Right forelimb (tissue), 1 donor: ENCODE measurements around the gene OR8U1.
"Not testable (repeated sequence)": the region's sequence is repeated elsewhere in the genome, so short reads cannot be mapped to it uniquely, and the experiment has no call there.

Source experiments
- DNase-seq: peaks from one replicate; pipeline ENCODE4 v3.0.0-alpha.2; 2018

The OR8U1 gene

GRCh38 chr11:56375324-56375723 is at the start of gene OR8U1:
OR8U1 (plus strand) TSS chr11:56375624; CDS start chr11:56375624, 0 bp downstream.
- no peak for DNase-seq

GRCh38 chr11:56331861-56332491 is 43.4 kb upstream of the OR8U1 start:
- no peak for DNase-seq

GRCh38 chr11:56333156-56333555 is 42.3 kb upstream of the OR8U1 start:
- DNase-seq, result no peak

GRCh38 chr11:56340289-56340688 is 35.1 kb upstream of the OR8U1 start:
- no peak for DNase-seq

GRCh38 chr11:56345739-56346138 is 29.7 kb upstream of the OR8U1 start, which contains the start of gene OR8K1:
OR8K1 (plus strand) TSS chr11:56346039; CDS start chr11:56346039, 0 bp downstream.
- DNase-seq, result no peak

GRCh38 chr11:56353991-56354390 is 21.4 kb upstream of the OR8U1 start, which contains the start of gene OR8J1:
OR8J1 (plus strand) TSS chr11:56354291; CDS start chr11:56360247, 5,956 bp downstream.
- DNase-seq, result no peak

GRCh38 chr11:56380120-56380519 is 4.7 kb downstream of the OR8U1 start:
- DNase-seq, result no peak

GRCh38 chr11:56394381-56394780 is 19.0 kb downstream of the OR8U1 start:
- no peak for DNase-seq

GRCh38 chr11:56396047-56396446 is 20.6 kb downstream of the OR8U1 start:
- no peak for DNase-seq

GRCh38 chr11:56401858-56402461 is 26.5 kb downstream of the OR8U1 start:
- not testable (repeated sequence) for DNase-seq

- no peak for DNase-seq
Measured at GRCh38 chr11:56404393-56404792, 29.0 kb downstream of the OR8U1 start.

- DNase-seq, result no peak
Measured at GRCh38 chr11:56410801-56411200, 35.4 kb downstream of the OR8U1 start.

- no peak for DNase-seq
Measured at GRCh38 chr11:56412396-56412795, 37.0 kb downstream of the OR8U1 start, which contains the start of gene OR5AL1. OR5AL1 (plus strand) TSS chr11:56412696.
